Amniotic stem cell (primary cell): ENCODE data around the gene SLC25A42.
A peak's percentile ranks its signal among the peaks of the same experiment; 100 is the strongest.
"Not testable (repeated sequence)": the region's sequence is repeated elsewhere in the genome, so short reads cannot be mapped to it uniquely, and the experiment has no call there.

ENCODE experiments used
- DNase-seq: peaks from one replicate; lab custom pipeline; 2025; lab: John Stamatoyannopoulos, UW

The SLC25A42 gene

DNA sequence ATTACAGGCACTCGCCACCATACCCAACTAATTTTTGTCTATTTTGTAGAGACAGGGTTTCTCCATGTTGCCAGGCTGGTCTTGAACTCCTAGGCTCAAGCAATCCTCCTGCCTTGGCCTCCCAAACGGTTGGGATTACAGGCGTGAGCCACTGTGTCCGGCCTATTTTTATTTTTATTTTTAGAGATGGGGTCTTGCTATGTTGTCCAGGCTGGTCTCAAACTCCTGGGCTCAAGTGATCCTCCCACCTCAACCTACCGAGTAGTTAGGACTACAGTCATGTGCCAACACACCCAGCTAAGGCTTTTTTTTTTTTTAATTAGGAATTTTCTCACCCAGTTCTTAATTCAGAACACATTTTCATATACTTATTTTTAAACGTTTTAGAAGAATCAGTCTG, 71.9 kb downstream of the SLC25A42 start:
- DNase-seq: not testable (repeated sequence)

DNA sequence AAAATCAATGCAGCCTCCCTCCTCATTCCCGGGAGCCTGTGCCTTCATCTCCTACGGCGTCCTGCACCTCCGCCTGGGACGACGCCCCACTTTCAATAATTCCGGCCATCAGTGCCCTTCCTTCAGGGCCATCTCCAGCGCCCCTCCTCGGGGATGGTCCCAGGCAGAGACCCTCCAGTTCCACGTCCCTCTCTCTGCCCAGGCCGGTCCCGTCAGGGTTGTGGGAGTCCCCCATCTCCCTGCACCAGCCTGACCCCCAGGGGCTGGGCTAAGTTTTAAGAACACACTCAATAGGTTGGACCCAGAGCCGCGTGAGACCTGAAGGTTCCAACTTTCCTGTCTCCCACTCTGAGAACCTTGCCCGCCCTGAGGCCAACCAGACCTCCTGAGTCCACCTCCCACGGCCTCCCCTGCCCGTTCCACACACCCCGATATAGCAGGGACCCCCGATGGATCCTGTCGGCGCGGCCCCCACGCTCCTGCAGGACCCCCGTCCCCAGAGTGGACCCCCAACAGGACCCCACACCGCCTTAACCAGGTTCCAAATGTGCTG, 73.8 kb downstream of the SLC25A42 start:
- no peak for DNase-seq

DNA sequence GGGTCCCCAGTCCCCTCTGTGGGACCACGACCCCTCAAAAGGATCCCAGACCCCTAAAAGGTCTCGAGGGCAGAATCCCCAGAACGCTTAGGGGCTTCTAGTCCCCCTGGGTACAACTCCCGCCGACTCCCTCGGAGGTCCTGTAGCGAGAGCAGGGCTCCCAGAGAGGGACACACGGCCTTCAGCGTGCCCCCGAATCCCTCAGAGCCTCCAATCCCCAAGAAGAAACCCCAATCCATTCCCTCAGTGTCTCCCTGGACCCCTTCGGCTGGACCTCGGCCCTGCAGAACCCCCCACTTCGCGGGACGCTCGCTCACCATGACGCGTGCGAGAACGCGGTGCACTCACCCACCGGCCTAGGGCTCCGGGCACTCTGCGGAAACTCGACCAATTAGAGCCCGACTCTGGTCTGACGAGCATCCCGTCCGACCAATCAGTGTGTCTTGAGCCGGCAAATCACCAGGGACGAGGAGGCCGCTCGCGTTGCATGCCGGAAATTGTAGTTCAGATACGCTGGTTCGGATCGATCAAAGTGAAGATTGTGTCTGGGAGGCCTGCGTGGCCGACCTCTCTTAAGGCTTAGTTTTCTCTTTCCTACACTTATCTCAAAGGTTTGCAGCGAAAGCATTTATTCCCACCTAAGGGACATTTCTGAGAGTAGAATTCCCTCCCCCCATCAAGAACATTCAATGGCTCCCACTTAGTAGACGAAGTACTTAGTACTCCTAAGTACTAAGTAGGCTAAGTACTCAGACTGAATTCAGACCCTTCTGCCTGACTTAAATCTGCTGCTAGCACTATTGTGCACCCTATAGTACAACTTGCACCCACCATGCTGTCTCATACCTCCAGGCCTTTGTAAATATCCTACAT, 74.6 kb downstream of the SLC25A42 start, which contains the start of gene TMEM161A:
TMEM161A (minus strand) TSS at position 370 of the 873 bp plus-strand sequence; CDS start at position 320, 50 bp downstream.
- DNase-seq: peak; percentile 94

DNA sequence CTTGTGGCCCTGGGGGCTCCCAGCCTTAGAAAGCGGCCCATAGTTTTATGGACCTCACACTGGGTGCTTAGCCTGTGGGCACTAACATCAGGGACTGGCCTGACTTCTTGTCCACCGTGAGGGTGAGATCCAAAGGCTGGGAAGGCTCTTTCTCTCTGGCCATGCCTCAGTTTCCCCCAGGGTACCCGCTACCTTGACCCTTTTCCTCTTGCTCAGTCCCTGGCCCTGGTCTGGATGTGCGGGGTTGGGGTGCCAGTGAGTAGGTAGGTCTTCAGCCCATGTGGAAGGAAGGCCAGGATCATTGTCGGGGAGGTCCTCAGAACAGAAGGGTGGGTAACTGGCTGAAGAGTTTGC, 76.1 kb downstream of the SLC25A42 start:
- no peak for DNase-seq

DNA sequence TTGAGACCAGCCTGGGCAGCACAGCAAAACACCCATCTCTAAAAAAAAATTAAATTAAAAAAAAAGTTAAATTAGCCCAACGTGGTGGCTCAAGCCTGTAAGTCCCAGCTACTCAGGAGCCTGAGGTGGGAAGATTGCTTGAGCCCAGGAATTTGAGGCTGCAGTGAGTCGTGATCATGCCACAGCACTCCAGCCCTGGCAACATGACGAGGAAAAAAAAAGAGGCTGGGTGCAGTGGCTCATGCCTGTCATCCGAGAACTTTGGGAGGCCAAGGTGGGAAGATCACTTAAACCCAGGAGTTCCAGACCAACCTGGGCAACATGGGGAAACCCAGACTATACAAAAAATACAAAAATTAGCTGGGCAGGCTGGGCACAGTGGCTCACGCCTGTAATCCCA, 76.7 kb downstream of the SLC25A42 start:
- no peak for DNase-seq

DNA sequence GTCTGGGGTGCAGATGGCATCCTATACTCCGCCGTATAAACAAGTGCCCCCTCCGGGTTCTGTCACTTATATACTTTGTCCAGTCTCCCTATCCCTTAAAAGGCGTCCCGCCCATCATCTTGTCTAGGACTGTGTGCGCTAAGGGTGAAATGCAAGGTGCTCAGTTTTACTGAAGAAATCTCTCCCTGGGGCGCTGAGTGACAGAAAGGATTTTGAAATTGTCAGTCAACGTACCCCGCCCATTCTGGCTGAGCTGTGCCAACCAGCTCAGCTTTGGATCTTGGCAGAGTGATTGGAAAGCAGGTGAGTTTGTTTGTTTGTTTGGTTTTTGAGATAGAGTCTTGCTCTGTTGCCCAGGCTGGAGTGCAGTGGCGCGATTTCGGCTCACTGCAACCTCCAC, 78.6 kb downstream of the SLC25A42 start:
- no peak for DNase-seq

DNA sequence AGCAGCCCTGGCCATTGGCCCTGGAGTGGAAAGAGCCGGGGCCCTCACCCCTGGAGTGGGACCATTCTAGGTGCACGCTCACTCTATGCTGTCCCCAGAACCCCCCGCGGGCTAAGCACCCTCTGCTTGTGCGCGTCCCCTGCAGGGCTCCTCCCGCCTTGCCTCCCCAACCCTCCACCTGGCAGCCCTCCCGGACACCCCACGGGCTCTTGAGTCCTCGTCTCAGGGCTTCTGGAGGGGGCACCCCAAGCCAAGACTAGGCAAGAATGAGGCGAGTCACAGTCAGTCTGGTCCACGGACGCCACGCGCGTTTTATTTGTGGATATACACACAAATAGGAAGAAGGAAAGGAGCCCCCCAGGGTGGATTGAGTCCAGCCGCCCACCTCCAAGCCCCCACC, 81.5 kb downstream of the SLC25A42 start:
- DNase-seq: no peak

DNA sequence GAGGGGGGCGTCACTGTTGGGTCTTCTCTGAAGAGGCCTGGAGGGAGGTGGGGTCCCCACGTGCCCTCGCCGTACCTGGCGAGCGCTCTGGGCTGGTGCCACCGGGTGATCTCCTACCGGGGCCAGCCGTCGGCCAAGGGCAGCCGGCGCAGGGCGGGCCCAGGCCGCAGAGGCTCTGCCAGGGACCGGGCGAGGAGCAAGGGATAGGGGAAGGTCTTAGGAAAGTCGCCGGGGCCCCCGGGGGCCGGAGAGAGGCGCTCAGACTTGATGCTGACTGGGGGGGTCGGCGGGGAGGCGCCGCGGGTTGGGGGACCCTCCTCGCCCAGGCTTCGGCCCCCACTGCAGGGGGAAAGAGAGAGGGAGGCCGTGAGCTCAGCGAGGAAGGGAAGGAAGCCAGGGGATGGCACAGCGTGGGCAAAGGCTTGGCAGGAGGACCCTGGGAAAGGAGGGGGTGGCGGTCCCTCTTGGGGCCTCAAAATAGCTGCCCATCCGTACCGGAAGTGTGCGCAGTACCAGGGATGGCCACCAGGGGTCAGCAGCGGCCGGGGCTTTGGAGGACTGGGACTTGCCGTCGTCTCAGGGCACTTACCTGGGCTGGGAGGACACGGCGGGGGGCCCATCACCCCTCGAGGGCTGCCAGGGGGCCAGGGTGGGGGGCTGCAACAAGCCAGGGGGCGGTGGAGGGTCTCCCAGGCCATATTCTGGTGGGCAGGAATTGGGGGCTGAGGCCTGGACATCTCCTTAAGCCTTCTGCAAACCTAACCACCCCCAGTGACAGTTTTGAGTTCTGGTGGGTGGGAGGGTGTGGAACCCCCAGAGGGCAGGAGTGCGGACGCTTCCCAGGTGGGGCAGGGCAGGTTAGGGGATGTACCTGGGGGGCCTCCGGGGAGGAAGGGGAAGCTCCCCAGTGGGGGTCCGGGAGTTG, 82.2 kb downstream of the SLC25A42 start:
- no peak for DNase-seq

DNA sequence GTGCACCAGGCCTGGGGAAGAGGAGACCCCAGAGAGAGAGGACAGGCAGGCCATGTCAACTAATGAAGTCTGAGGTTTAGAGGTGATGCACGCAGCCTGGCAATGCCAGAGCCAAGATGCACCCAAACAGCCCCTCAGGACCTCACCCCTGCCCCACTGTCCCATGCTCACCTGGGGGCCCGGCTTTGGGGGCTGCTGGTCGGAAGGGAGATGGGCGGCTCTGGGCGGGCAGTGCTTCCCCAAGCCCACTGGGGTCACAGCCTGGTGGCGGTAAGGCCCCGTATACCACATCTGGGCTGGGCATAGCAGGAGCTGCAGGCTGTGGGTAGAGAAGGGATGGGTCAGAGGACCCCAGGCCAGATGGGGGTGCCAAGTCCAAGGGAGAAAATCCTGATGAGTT, 83.1 kb downstream of the SLC25A42 start:
- no peak for DNase-seq

DNA sequence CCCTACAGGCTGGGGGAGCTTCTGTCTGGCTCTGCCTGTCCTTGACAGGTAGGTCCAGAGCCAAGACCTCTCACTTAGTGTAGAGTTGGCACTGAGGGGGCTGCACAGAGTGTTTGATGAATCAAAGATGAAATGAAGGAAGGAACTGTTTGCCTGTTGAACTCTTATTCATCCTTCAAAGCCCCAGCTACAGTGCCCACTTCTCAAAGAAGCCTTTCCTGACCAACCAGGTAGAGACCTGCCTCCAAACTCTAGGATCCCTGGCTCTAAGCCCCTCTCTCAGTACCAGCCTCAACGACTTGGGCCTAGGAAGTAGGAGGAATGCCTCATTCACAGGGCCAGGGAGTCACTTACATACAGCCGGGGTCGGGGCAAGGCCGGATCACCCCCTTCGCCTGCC, 83.5 kb downstream of the SLC25A42 start:
- no peak for DNase-seq

DNA sequence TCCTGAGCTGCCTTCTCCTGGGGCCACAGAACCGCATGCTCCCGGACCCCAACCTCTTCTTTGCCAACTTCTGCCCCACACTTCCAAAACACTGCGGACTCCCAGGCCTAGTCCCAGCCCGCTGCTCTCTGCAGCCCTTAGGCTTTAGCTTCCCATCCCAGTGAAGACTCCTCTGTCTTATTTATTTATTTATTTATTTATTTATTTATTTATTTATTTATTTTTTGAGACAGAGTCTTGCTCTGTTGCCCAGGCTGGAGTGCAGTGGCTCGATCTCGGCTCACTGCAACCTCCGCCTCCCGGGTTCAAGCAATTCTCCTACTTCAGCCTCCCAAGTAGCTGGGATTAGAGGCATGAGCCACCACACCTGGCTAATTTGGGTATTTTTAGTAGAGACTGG, 84.7 kb downstream of the SLC25A42 start:
- not testable (repeated sequence) for DNase-seq

DNA sequence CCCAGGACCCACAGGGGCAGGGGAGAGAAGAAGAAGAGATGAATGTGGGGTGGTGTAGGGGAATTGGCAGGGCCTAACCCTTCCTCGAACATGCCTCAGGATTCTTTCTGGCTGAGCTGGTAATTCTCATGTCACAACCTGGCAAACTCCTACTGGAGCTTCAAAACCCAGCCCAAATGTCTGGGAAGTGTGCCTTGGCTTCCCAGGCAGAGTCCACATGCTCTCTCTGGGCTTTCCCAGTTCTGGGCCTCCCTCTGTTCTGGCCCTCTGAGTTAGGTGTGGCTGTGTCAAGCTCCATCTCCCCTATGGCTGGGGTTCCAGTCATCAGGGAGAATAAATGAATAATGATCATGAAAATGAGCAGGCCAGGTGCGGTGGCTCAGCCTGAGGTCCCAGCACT, 85.6 kb downstream of the SLC25A42 start:
- no peak for DNase-seq

DNA sequence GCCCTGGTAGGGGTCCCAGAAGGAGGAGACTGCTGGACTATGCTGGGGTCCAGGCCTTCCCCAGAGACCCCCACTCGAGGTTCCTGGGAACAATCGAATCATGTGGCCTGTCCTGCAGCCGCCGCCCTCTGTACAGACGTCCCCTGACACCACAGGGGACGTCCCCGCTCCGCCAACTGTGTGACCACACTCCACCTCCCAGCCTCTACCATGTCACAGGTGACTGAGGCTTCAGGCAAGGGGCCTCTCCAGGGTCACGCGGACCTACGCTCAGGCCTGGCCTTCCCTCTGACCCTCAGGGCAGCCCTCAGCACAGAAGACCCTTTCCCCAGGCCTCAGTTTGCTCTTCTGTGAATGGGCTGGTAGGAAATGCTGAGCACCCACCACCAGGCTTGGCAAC, 87.6 kb downstream of the SLC25A42 start:
- no peak for DNase-seq

DNA sequence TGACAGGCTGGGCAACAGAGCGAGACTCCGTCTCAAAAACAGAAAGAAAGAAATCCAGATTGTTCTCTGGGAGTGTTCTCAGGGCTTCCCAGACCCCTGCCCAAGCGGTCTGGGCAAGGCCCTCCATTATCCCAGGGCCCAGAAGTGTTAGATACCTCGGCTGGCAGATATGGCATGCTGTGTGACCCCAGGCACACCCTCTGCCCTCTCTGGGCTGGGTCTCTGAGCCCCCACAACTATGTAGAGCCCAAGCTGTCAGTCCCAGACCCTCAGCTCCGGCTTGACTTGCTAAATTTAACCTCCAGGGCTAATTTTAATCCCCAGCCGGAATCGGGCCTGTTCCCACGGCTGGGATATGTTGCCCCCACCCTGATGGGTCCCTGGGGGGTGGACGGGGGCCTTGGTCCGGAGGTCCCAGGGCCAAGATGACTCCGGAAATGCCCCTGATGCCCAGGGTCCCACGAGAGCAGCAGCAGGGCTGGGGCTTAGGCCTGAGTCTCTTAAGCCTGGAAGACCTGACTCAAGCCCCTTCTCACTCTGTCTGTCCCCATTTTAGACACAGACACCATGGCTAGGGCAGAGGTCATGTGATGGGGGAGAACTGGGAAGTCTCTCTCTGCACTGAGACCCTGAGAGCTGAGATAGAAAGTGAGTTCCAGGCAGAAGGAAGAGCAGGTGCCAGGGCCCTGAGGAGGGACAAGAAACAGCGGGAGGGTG, 89.0 kb downstream of the SLC25A42 start:
- no peak for DNase-seq

DNA sequence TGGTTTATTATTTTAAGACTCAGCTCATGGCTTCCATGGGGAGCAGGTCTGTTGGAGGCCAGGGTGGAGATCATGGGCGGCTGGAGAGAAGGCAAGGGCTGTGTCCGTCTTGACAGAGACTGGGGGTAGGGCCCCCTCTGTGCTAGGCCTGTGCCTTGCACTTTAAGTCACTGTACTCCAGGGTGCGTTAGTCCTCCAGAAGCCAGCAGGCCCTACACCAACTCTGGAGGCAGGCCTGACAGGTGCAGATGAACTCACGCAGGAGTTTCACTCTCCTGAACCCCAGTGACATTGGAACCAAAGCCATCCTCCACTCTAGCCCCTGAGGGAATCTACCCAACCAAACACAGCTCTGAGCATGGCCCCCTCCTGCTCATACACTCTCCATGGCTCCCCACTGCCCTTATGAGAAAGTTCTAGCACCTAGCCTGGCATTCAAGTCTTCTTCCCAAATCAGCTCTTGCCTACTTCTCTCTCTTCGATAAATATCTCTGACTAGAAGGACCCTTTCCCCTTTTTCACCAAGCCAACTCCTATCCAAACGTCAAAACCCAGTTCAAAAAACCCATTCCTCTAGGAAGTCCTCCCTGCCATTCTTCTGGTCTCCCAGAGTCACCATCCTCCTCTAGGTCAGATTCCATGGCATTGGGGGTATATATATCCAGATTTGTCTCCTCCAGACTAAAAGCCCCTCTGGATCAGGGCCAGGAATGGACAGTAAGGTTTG, 91.1 kb downstream of the SLC25A42 start:
- DNase-seq: no peak

DNA sequence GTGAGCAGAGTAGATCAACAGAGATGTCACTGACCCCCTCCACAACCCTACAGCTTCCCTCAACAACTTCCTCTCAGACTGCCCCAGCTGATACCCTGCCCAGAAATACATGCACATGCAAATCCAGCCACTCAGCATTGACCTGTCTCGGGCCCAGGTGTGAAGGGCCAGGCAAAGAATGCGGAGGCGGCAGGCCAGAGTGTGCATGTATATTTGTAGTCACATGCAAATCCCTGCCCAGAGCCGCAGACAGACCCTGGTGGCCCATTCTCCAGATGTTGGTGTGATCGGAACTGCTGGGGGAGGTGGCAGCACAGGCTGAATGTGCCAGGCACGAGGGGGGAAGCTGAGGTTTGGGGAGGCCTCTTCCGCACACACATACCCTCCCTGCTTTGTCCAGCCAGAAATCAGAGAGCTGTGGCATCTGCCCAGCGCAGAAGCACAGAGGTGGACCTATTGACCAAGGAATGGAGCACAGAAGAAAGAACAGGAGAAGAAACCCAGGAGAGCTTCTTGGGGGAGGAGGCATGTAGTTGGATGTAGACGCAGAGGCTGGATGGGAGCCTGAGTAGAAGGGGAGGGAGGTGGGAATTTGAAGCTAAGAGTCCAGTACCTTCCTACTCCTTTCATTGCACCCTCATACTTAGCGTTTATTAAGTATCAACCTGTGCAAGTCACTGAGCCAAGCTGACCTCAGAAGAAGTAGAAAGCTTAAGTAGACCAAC, 91.9 kb downstream of the SLC25A42 start:
- DNase-seq: no peak

DNA sequence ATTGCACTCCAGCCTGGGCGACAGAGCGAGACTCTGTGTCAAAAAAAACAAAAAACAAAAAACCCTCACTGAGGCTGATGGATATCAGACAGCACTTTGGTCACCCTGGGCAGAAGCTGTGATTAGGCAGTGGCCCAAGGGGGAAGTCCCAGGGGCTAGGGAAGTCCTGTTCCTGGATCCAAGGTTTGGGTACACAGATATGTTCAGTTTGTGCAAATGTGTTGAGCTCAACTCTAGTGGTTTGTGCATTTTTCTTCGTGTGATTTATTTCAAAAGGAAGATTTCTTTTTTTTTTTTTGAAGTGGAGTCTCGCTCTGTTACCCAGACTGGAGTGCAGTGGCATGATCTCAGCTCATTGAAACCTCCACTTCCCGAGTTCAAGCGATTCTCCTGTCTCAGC, 94.0 kb downstream of the SLC25A42 start:
- DNase-seq: no peak

DNA sequence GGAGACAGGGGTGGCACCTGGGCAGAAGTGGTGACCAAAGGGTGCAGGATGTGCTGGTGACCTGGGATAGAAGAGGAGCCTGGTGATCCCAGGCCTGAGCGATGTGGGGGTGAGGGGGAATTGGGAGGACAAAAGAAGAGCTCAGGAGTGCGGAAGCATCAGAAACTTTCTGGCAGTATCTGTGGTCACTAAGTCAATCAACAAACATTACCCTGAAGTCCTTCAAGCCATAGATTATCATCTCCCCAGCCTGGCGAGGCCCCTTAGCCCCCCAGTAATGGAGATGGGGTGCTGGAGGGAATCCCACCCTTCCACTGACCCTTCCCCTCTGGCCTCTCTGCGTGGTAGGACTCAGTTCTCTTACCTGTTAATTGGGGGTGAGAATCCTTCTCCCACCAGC, 95.7 kb downstream of the SLC25A42 start:
- no peak for DNase-seq

DNA sequence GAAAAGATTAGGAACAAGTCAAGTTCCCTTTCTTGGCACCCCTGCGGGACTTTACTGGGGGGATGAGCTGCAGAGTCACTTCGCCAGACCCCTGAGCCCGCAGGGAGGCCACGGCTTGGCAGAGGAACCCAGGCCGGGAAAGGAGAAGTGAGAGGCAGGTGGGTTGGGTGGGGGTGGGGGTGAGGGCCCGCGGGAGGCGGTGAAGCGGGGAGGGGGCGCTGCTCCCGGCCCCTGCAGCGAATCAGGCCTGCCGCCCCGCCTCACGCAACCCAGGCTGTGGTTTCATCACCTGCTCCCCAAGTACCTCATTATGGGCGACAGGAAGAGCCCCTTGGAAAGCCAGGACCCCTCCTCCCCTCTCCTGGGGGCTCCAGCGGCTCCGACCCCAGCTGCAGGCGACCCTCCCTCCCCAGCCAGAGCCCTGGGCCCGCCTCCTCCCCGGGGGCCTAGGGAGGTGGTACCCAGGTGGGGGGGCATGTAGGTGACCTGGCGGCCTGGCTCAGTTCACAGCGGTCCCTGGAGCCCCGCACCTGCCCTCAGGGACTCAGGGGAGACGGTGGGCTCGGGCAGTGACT, 96.8 kb downstream of the SLC25A42 start:
- no peak for DNase-seq

DNA sequence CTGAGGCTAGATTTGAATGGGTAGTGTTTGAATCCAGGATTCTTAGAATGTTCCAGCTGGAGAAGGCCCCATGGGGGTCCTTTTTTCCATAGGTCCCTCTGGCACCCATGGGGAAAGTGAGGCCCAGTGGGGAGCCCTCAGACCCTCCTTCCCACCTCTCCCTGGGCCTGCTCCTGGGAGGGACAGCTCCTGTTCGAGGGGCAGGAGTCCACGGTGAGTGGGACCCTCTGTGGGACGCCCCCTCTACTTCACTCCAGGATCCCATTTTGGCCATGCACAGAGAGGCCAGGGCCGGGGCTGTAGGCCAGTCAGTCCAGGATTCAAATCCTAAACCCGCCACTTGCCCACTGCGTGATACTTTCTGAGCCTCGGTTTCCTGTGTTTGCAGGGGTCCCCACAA, 98.7 kb downstream of the SLC25A42 start:
- no peak for DNase-seq
